HG02970 (cell line): ENCODE measurements around the gene LY6G5C.
A peak's percentile ranks its signal among the peaks of the same experiment; 100 is the strongest.

Experiments
- ATAC-seq: cut with Tn5 transposase; IDR thresholded peaks from one replicate; pipeline ENCODE4 v1.9.1; 2021; ENCODE audit warnings: mild to moderate bottlenecking, moderate library complexity, moderate number of reproducible peaks; ENCODE audit not compliant: unreplicated experiment, low FRiP score

Gene LY6G5C

GRCh38 chr6:31663126-31663960, 17.5 kb downstream of the LY6G5C start:
- no peak for ATAC-seq

DNA sequence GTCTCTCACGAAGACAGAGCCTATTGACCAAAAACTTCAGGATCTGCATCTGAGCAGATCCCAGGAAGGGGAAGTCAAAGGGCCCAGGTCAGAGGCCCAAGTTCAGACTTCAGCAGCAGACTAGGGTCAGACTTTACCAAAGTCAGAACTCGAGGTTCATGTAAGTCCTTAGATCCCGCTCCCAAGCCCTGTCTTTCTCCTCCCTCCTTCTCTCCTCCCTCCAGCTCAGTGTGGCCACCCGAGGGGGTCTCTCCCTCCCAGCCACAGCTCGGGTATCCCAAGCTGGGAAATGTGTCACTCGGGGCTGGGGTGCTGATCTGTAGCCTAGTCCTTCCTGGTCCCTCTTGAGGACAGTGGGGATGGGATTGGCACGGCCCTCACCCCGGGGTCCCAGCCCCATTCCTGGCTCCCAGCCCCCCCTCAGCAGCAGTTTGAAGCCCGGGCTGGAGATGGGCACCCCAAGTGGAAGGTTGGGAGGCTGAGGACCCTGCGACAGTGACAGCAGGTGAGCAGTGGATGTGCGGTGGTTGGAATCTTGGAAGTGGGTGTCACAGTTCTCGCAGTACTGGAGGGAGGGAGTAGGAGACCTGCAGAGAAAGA, 18.6 kb downstream of the LY6G5C start:
- no peak for ATAC-seq

DNA sequence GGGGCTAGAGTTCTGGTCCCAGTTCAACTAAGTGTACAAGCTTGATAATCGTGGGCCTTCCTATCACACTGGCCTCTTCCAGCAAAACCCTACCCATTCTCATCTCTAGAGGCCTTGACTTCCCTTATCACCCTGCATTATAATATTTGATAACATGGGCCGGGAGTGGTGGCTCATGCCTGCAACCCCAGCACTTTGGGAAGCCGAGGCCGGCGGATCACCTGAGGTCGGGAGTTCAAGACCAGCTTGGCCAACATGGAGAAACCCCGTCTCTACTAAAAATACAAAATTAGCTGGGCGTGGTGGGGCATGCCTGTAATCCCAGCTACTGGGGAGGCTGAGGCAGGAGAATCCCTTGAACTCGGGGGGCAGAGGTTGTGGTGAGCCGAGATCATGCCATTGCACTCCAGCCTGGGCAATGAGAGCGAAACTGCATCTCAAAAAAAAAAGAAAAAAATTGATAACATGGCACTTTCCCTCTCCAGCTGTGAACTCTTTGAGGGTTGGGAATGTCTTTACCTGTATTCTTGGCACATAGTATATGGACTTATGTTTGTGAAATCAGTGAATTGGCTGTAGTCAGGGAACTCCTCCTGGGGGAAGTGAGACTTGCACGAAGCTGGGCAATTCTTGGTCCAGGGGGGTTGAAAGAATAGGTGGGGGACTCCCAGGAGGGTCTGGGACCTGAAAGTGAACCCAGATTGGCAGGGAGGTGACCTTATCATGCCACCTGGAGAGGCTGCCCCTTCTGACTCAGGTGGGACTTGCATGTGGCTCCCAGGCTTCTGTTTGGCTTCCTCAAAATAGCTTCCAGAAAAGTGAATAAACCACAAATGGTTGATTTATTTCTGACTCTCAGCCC, 19.4 kb downstream of the LY6G5C start:
- no peak for ATAC-seq

DNA sequence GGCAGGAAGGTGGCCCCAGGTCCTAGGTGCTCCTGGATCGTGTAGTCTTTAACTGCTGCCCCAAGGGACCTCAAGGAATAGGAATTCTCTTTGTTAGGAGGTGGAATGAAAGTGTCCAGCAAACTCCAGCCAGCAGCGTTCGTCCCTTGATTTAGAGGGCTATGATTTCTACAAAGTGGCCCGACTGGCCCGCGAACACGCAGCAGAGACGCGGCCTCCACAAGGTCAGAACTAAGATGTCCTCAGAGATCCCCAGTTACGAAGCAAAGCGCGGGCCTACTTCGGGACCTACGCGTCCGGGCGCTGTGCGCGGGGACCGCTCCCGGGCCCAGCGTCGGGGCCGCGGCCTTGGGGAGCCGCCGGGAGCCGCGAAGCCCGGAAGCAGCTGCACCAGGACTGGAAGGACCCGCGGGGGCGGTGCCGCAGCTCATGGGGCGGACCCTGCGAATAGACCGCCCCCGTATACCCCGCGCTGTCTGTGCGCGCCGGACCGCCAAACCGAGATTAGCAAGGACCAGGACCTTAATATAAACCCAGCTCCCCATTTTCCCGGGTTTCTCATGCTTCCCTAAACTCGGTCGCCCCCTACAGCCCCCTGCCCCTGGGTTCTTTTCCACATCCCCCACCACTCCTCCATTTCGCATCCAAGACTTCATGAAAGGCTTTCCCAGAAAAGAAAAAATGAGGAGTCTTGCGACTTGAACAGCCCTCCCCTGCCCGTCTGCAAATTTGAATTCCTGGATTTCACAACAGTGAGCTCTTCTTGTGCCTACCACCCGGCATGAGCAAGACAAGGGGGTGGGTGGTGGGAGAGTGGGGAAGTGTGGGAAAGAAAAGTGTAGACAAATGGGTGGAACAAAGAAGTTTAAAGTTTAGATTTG, 20.2 kb downstream of the LY6G5C start, which contains the start of gene C6orf47:
C6orf47 (minus strand) TSS at position 398 of the 881 bp plus-strand sequence. CDS start 831 bp downstream, outside the sequence.
- ATAC-seq = no peak

DNA sequence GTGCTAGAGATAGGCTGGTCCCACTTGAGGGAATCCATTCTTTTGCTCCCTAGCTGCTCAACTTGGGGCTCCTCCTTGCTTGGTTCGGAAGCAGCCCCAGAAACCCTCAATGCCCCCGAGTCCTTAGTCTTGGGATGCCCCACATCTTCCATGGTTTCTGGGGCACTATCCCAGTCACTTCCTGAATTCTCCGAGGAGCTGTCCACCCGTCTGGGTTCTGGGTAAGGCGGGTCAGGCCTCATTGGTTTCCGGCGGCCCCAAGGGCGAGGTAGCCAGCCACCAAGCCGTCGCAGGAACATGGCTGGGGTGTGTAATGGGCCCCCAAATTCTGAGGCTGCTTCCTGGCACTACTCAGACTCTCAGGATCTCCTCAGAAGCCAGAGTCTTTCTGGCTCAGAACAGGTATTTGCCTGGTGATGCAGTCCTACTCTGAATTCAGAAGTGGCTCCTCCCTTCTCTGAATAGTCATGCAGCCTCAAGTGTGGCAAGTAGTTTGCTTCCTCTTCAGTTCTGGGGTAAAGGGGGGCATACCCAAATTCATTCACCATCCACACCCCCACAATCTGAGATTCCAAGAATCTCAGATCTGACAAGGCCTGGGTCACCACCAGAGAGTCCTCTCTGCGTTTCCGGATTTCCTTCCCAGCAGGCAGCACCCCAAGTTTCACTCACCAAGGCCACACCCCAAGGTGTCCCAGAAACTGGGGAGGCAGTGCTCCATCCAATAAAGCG, 21.1 kb downstream of the LY6G5C start:
- ATAC-seq = no peak

GRCh38 chr6:31658983-31659648, 21.8 kb downstream of the LY6G5C start:
- no peak for ATAC-seq

DNA sequence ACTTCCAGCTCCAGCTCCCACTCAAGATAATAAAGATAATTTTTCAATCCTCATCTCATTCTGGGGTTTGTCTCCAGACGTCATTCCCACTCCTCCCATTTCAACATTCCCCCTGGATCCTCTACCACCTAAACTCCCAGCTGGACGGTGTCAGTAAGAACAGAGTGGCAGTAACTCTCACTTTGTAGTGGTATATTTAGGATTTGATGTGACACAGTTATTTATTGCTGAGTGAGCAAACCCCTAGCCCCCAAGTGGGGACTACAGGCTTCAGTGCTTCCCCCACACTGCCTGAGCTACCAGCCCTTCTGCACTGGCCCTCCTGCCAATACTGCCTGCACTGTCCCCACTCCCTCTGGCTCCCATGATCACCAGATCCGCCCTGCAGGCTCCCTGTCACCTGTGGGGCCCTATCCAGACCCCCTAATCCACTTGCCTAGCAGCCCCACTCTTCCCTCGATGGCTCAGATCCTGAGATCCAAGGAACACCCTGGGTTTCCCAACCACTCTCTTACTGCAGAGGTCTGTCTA, 22.6 kb downstream of the LY6G5C start:
- ATAC-seq = no peak

- no peak for ATAC-seq
These were observed 23.3 kb downstream of the LY6G5C start for GRCh38 chr6:31657406-31658157.

DNA sequence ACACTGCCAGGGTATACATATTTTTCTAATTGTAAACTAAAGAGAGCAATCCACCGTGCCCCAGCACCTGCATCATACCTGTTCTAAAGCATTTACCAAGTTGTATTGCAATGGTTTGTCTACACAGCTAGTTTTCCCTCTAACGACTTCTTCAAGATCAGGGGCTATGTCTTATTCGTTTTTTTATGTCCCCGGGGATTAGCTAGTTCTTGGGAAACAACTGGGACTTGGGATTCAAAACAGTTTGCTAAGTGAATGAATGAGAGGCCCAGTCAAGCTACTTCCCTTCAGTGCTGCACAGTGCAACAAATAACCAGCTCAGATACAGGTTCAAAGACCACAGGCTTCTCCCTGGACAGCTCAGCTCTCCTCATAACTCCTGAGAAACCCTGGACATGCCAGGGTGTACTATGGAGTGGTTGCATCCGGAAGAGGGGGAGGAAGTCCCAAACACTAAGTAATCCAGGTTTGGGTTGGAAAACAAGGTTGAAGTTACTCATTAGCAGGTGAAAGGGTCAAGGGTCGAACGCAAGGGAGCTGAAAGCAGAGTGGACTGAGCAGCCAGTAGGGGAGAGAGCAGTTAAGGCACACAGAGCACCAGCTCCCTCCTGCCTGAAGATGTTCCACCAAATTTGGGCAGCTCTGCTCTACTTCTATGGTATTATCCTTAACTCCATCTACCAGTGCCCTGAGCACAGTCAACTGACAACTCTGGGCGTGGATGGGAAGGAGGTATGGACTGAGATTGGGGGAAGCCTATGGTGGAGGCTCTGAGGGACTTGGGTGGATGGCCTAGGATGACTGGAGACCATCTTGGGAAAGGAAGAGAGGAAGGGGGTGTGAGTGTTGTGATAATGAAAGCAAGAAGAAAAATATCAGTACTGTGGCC, 25.3 kb downstream of the LY6G5C start, which contains the start of gene APOM:
APOM (plus strand) TSS at position 546 of the 889 bp plus-strand sequence; CDS start at position 619, 73 bp downstream.
- no peak for ATAC-seq

GRCh38 chr6:31654574-31655348, 26.1 kb downstream of the LY6G5C start:
- no peak for ATAC-seq

GRCh38 chr6:31652925-31653724, 27.7 kb downstream of the LY6G5C start:
- peak; percentile 59 for ATAC-seq

GRCh38 chr6:31651602-31652191, 29.2 kb downstream of the LY6G5C start:
- ATAC-seq = peak; percentile 28

DNA sequence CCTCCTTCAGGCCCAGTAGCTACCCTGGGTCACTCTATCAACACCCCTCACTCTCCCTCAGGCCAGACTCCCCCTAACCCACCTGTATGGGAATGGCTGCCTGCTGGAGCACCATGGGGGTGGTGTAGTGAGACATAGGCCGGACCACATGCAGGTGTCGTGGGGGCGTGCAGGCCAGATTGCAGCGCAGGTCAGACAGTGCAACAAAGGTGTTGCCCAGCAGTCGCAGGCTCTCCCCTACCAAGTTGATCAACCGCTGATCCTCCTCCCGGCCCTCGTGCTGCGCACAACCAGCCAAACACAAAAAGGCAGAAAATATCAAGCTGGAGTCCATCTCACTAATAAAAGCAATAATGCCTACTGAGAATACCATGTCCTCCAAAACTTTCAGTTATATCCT, 35.5 kb downstream of the LY6G5C start:
- ATAC-seq = no peak

- no peak for ATAC-seq
These were observed 36.9 kb downstream of the LY6G5C start for GRCh38 chr6:31643818-31644454.
